Right atrium auricular region (tissue), 2 donors: ENCODE data around the gene SLC22A23. TPM values are rescaled to one million over a fixed set of nuclear protein-coding genes. Genes with fewer than 3 reads are reported as not detected.

ENCODE experiments used
- DNase-seq: peaks from one replicate; pipeline ENCODE4 v3.0.0-alpha.2; 2019; ENCODE audit warnings: low spot score
- H3K27ac ChIP-seq, 2 donors: fragments of 200-600 bp; sonication (generic); 1 replicate in 1 of 2; 2 replicates in 1 of 2; pipeline ENCODE4 v1.5.1; 2016 to 2019
- H3K27me3 ChIP-seq, 2 donors: fragments of 200-600 bp; sonication (generic); one replicate each; pipeline versions ENCODE4 v1.5.1 to v1.6.0; 2017 to 2019
- H3K36me3 ChIP-seq: fragments of 200-600 bp; sonication (generic); one replicate; pipeline ENCODE4 v1.5.1; 2016
- H3K4me1 ChIP-seq, 2 donors: fragments of 200-600 bp; sonication (generic); one replicate each; pipeline versions ENCODE4 v1.5.1 to v1.6.0; 2017 to 2019
- H3K4me3 ChIP-seq, 2 donors: fragments of 200-600 bp; sonication (generic); 1 replicate in 1 of 2; 2 replicates in 1 of 2; pipeline ENCODE4 v1.5.1; 2017 to 2019; ENCODE audit warnings: mild to moderate bottlenecking in 1 of 2, moderate library complexity in 1 of 2
- H3K9me3 ChIP-seq, 2 donors: fragments of 200-600 bp; sonication (generic); one replicate each; pipeline ENCODE4 v1.5.1; 2019
- total RNA-seq, 2 donors: library from RNA; depleted of rRNA; stranded (reverse); fragments of >200 nt; gene quantifications; one replicate each; pipeline ENCODE4 v1.1.0, GENCODE V29; 2016
- TF ChIP-seq, protein P1 (sequence below), 2 donors: fragments of 200-600 bp; sonication (generic); IDR thresholded peaks; one replicate each; pipeline ENCODE4 v1.5.1; 2019; ENCODE audit warnings: antibody characterized with exemption in 2 of 2

SLC22A23 gene
- total RNA-seq, 2 donors from 2014 or later = 2.9 to 7.2 TPM

DNA sequence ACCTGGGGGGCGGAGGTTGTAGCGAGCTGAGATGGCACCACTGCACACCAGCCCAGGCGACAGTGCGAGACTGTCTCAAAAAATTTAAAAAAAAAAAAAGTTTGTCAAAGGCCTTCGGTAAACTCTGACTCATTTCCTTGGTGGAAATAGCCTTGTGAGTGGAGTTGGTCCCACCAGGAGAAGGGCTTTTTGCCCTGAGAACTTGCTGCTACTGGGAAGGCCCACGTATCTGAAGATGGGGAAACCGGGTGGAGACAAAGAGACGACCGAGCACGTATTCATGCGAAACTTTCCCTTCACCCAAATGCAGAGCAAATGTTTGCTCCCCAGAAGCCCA, 51.7 kb downstream of the SLC22A23 start:
- no peak overlapping the region for H3K27ac ChIP-seq
- no peak overlapping the region for H3K4me3 ChIP-seq
- no peaks in the 10 kb centered on the region for H3K36me3 ChIP-seq
- no peaks in the 10 kb centered on the region for H3K9me3 ChIP-seq
- H3K4me1 ChIP-seq = no peaks in the 10 kb centered on the region
- H3K27me3 ChIP-seq = no peaks in the 10 kb centered on the region
- TF ChIP-seq, protein P1, sequence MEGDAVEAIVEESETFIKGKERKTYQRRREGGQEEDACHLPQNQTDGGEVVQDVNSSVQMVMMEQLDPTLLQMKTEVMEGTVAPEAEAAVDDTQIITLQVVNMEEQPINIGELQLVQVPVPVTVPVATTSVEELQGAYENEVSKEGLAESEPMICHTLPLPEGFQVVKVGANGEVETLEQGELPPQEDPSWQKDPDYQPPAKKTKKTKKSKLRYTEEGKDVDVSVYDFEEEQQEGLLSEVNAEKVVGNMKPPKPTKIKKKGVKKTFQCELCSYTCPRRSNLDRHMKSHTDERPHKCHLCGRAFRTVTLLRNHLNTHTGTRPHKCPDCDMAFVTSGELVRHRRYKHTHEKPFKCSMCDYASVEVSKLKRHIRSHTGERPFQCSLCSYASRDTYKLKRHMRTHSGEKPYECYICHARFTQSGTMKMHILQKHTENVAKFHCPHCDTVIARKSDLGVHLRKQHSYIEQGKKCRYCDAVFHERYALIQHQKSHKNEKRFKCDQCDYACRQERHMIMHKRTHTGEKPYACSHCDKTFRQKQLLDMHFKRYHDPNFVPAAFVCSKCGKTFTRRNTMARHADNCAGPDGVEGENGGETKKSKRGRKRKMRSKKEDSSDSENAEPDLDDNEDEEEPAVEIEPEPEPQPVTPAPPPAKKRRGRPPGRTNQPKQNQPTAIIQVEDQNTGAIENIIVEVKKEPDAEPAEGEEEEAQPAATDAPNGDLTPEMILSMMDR (IDR thresholded peaks at IDR 0.05) = no peak
- no peak for DNase-seq

DNA sequence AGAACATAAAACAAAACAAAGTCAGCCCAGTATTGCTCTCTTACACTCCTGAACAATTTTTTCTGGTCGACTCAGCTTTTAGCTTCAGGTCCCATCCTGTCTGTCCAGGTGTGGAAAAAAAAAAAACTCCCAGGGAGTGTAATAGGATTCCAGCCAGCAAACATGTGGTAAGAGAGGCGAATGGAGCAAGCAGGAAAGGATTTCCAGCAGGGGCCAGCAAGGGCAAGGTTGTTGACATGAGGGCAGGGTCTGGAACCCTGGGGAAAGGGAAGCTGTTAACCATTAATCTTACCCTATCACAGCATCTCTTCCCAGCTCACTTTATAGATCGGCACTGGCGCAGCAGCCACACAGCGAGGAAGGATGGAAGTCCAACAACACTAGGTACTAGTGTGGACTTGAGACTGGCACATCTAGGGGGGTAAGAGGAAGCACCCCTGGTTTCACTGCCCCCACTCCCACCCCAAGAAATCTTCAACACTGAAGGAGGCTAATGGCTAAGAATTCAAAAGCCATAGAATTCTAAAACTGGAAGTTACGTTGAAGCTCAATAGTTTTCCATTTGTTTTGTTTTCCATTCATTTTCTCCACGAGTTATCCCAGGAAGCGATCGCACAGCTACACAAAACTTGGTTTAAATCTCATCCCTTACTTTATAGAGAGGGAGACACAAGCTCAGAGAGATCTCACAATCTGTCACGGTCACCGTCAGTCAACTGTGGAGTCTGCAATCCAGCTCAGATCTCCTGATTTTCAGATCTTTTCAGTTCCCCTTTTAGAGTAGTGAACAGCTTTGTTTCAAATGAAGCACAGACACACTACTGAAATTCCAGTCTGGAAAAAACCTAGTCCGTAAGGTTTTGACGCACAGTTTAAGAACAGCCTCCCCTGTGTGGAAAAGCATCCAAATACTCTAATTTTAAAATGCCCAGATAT, 53.3 kb downstream of the SLC22A23 start:
- Histone ChIP-seq H3K4me3 (no peak overlapping the region), H3K4me1 (no peaks in the 10 kb centered on the region), H3K27me3 (no peaks in the 10 kb centered on the region), H3K27ac (no peak overlapping the region), H3K9me3 (no peaks in the 10 kb centered on the region), H3K36me3 (no peaks in the 10 kb centered on the region)
- TF ChIP-seq, protein P1 (IDR thresholded peaks at IDR 0.05) = no peak
- DNase-seq = no peak

DNA sequence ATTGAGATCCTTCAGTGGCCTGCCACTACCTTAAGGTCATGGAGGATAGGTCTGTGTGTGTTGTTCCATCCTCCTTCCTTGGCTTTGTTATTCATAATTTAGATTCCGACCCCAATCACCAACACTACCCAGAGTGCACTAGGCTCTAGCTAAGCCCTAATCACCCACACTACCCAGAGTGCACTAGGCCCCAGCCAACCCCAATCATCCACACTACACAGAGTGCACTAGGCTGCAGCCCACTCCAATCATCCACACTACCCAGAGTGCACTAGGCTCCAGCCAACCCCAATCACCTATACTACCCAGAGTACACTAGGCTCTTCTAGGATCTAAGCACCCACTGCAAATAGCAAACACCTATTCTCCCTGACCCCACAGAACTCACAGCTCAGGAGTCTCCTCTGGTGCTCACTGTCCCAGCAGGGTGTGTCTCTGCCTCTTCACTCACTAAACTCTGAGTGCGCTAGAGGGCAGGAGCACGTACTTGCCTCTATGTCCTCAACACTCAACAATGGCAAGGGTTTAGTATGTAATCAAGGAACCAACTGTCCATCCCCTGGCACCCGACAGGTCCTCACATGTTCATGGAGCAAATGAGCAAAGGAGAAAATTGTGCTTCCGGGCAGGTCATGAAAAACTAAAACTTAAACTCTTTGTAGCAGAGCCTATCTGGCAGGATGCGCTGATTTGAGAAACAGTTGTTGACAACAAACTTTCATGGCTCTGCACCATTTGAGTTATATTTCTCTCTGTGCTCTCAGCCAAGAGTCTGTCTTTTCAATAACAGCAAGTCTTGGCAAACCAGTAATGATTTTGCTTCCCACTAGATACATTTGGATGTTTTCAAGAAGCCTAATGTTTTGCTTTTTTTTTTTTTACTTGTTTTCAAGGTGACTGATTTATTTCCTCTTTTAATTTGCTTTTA, 54.3 kb downstream of the SLC22A23 start:
- no peak overlapping the region for H3K4me3 ChIP-seq
- TF ChIP-seq, protein P1 (IDR thresholded peaks at IDR 0.05) = no peak
- no peaks in the 10 kb centered on the region for H3K36me3 ChIP-seq
- H3K9me3 ChIP-seq = no peaks in the 10 kb centered on the region
- no peaks in the 10 kb centered on the region for H3K27me3 ChIP-seq
- no peaks in the 10 kb centered on the region for H3K4me1 ChIP-seq
- DNase-seq = no peak
- no peak overlapping the region for H3K27ac ChIP-seq

DNA sequence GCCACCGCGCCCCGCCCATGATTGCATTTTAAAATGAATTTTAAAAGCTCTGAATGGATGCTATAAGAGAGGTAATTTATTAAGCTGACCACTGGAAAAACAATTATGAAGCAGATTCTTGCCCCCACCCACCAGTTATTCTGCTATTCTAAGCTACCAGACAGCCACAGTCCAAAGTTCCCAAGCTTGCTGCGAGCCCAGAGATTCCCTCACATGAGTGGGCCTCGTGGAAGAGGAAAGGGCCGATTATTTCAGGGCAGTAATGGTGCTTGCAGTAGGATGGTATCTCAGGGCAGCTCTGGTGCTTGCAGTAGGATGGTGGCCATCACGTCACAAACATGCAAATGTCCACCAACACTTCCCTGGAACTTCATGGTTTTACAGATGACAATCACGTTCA, 56.7 kb downstream of the SLC22A23 start:
- Histone ChIP-seq H3K9me3 (no peaks in the 10 kb centered on the region), H3K27ac (no peak overlapping the region), H3K4me1 (no peaks in the 10 kb centered on the region), H3K27me3 (no peaks in the 10 kb centered on the region), H3K4me3 (no peak overlapping the region), H3K36me3 (no peaks in the 10 kb centered on the region)
- TF ChIP-seq, protein P1 (IDR thresholded peaks at IDR 0.05) = no peak
- no peak for DNase-seq

DNA sequence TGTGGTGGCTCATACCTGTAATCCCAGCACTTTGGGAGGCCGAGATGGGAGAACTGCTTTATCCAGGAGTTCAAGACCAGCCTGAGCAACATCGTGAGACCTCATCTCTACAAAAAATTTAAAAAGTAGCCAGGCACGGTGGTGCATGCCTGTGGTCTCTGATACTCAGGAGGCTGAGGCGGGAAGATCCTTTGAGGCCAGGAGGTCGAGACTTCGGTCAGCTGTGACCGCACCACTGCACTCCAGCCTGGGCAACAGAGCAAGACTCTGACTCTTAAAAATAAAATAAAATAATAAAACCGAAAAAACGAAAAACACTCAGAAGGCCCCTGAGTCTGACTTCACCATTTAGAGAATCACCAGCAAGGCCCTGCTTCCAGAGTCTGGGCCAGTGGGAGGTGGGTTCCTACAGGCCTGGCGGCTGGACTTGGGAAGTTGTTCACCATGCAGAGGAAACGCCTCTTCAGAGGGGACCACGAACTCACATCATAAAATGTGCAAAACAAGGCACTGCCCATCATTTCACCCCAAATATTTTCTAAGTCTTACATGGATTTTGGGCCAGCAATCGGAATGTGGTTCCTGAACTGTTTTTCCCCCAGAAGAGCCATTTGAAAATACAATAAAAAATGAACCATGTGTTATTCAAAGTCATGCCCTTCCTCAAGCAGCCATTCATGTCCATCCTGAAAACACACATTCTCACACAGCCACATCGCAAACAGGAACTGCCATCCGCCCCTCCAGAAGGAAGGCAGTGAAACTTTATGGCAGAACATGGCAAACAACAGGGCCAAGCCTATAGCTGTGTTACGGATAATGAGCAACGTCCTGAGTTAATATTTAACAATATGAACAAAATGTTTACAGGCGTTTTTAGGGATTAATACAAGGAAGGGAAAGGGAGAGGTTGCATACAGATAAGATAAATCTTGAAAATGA, 57.8 kb downstream of the SLC22A23 start:
- no peak overlapping the region for H3K4me3 ChIP-seq
- no peak overlapping the region for H3K27ac ChIP-seq
- no peaks in the 10 kb centered on the region for H3K4me1 ChIP-seq
- no peaks in the 10 kb centered on the region for H3K27me3 ChIP-seq
- no peaks in the 10 kb centered on the region for H3K36me3 ChIP-seq
- TF ChIP-seq, protein P1 (IDR thresholded peaks at IDR 0.05) = no peak
- no peaks in the 10 kb centered on the region for H3K9me3 ChIP-seq
- no peak for DNase-seq
